PC-9 (cell line): ENCODE data around the gene NFASC. TPM values are rescaled to one million over a fixed set of nuclear protein-coding genes. Genes with fewer than 3 reads are reported as not detected.

Source experiments
- BruUV-seq: library from RNA; stranded (reverse); fragments of 400-500 nt; replicated peaks from 2 replicates; lab custom pipeline; 2021; lab: Mats Ljungman, UMichigan
- CTCF ChIA-PET: fragments of 300-600 bp; sonication (Branson Sonifier 250); formaldehyde crosslinking; loops from one replicate; lab custom pipeline; 2022; ENCODE audit warnings: antibody characterized with exemption; lab: Charles Lee
- POLR2A ChIA-PET: fragments of 300-600 bp; sonication (Branson Sonifier 250); formaldehyde crosslinking; loops from one replicate; lab custom pipeline; 2022; ENCODE audit warnings: antibody characterized with exemption; ENCODE audit not compliant: unreplicated experiment; lab: Charles Lee
- DNase-seq, 2 experiments: peaks; one replicate each; pipeline versions ENCODE4 v3.0.0 to v3.0.0-alpha.2; 2015 to 2022; ENCODE audit warnings: mixed read lengths in 1 of 2
- H2AFZ ChIP-seq: fragments of 200-600 bp; sonication (generic); 2 replicates; pipeline ENCODE4 v1.8.1; 2017; ENCODE audit warnings: antibody characterized with exemption
- H3F3A ChIP-seq: fragments of 200-600 bp; sonication (generic); 2 replicates; pipeline ENCODE4 v1.8.1; 2017; ENCODE audit warnings: antibody characterized with exemption, mild to moderate bottlenecking, low read depth; ENCODE audit not compliant: insufficient read depth
- H3K27ac ChIP-seq: fragments of 200-600 bp; sonication (generic); 2 replicates; pipeline ENCODE4 v1.6.1; 2016; ENCODE audit warnings: mixed run types
- H3K27me3 ChIP-seq: fragments of 200-600 bp; sonication (generic); 2 replicates; pipeline ENCODE4 v1.6.1; 2016; ENCODE audit warnings: low read depth, mixed run types; ENCODE audit not compliant: insufficient read depth
- H3K36me3 ChIP-seq: fragments of 200-600 bp; sonication (generic); 2 replicates; pipeline ENCODE4 v1.6.1; 2016; ENCODE audit warnings: low read depth, mixed run types
- H3K4me1 ChIP-seq: fragments of 200-600 bp; sonication (generic); replicated peaks from 2 replicates; pipeline ENCODE4 v1.6.1; 2016; ENCODE audit warnings: mixed run types; ENCODE audit not compliant: insufficient read depth
- H3K4me2 ChIP-seq: fragments of 200-600 bp; sonication (generic); 2 replicates; pipeline ENCODE4 v1.6.1; 2017; ENCODE audit warnings: mixed run types
- H3K4me3 ChIP-seq: fragments of 200-600 bp; sonication (generic); 2 replicates; pipeline ENCODE4 v1.6.1; 2016; ENCODE audit warnings: mixed run types
- H3K79me2 ChIP-seq: fragments of 200-600 bp; sonication (generic); 2 replicates; pipeline ENCODE4 v1.6.1; 2017; ENCODE audit warnings: low read depth, mixed run types
- H3K9me2 ChIP-seq: fragments of 200-600 bp; sonication (generic); 2 replicates; pipeline ENCODE4 v1.8.1; 2017; ENCODE audit warnings: mild to moderate bottlenecking; ENCODE audit not compliant: insufficient read depth
- H3K9me3 ChIP-seq: fragments of 200-600 bp; sonication (generic); 2 replicates; pipeline ENCODE4 v1.8.1; 2016; ENCODE audit warnings: low read depth; ENCODE audit not compliant: insufficient read depth
- H4K20me1 ChIP-seq: fragments of 200-600 bp; sonication (generic); 2 replicates; pipeline ENCODE4 v1.8.1; 2017; ENCODE audit not compliant: insufficient read depth
- CTCF ChIP-seq: fragments of 200-600 bp; sonication (generic); conservative IDR thresholded peaks from 2 replicates; pipeline ENCODE4 v1.6.1; 2017; ENCODE audit warnings: mixed run types, antibody characterized with exemption, mild to moderate bottlenecking, moderate library complexity
- EZH2 ChIP-seq: fragments of 200-600 bp; sonication (generic); IDR thresholded peaks from 2 replicates; pipeline ENCODE4 v1.8.0; 2017; ENCODE audit warnings: antibody characterized with exemption, low read depth
- intact Hi-C: fragments of 100-400 bp; cut with micrococcal nuclease; formaldehyde crosslinking; loops from one replicate; pipeline ENCODE4 v1.10.0; 2022; ENCODE audit not compliant: unreplicated experiment
- total RNA-seq: library from RNA; stranded (reverse); gene quantifications from 2 replicates; pipeline ENCODE4 v1.2.3, GENCODE V29; 2021

The NFASC gene
- total RNA-seq, 1 experiment from 2014 or later = not detected

GRCh38 chr1:204994086-204994862, 123.6 kb downstream of the NFASC start:
- H3K4me2 ChIP-seq = no peak overlapping the region
- CTCF ChIA-PET = no interaction called here

GRCh38 chr1:204996981-204997380, 126.3 kb downstream of the NFASC start:
- ChIA-PET POLR2A (no interaction called here), CTCF (no interaction called here)
- Histone ChIP-seq H3K79me2 (no peaks in the 10 kb centered on the region), H3K4me2 (no peak overlapping the region), H2AFZ (no peak overlapping the region), H3K27ac (no peak overlapping the region), H4K20me1 (no peaks in the 10 kb centered on the region), H3K9me3 (no peaks in the 10 kb centered on the region), H3K27me3 (peaks cover 97% of the 10 kb centered on the region), H3K36me3 (no peaks in the 10 kb centered on the region), H3K4me1 (no peaks in the 10 kb centered on the region), H3K4me3 (no peak overlapping the region), H3K9me2 (no peaks in the 10 kb centered on the region), H3F3A (no peaks in the 10 kb centered on the region)
- BruUV-seq = no TSS peak
- no peak for TF ChIP-seq CTCF
- no peak for TF ChIP-seq EZH2
- DNase-seq = no peak
- intact Hi-C loops = no loop called here

More at GRCh38 chr1:204994086-204994862, 123.6 kb downstream of the NFASC start:
- H4K20me1 ChIP-seq = no peaks in the 10 kb centered on the region
- no peaks in the 10 kb centered on the region for H3K79me2 ChIP-seq
- H2AFZ ChIP-seq = no peak overlapping the region
- POLR2A ChIA-PET = no interaction called here
- no peaks in the 10 kb centered on the region for H3F3A ChIP-seq
- H3K4me1 ChIP-seq = no peaks in the 10 kb centered on the region
- peaks cover 98% of the 10 kb centered on the region for H3K27me3 ChIP-seq
- no peaks in the 10 kb centered on the region for H3K36me3 ChIP-seq
- TF ChIP-seq EZH2 = no peak
- no peak for TF ChIP-seq CTCF
- intact Hi-C loops = no loop called here
- H3K4me3 ChIP-seq = no peak overlapping the region
- no peak overlapping the region for H3K27ac ChIP-seq
- no TSS peak for BruUV-seq
- no peaks in the 10 kb centered on the region for H3K9me2 ChIP-seq
- no peak for DNase-seq
- no peaks in the 10 kb centered on the region for H3K9me3 ChIP-seq

GRCh38 chr1:204997591-204998355, 127.1 kb downstream of the NFASC start:
- no peaks in the 10 kb centered on the region for H4K20me1 ChIP-seq
- H3K36me3 ChIP-seq = no peaks in the 10 kb centered on the region
- POLR2A ChIA-PET = no interaction called here
- no TSS peak for BruUV-seq
- H3K4me1 ChIP-seq = no peaks in the 10 kb centered on the region
- H3K27me3 ChIP-seq = peaks cover 97% of the 10 kb centered on the region
- intact Hi-C loops = no loop called here
- no peak overlapping the region for H3K4me3 ChIP-seq
- H2AFZ ChIP-seq = no peak overlapping the region
- H3K27ac ChIP-seq = no peak overlapping the region
- H3K4me2 ChIP-seq = no peak overlapping the region
- no peaks in the 10 kb centered on the region for H3F3A ChIP-seq
- CTCF ChIA-PET = no interaction called here
- H3K9me3 ChIP-seq = no peaks in the 10 kb centered on the region
- TF ChIP-seq CTCF (no peak), EZH2 (no peak)
- DNase-seq = no peak
- H3K9me2 ChIP-seq = no peaks in the 10 kb centered on the region
- H3K79me2 ChIP-seq = no peaks in the 10 kb centered on the region
